HG03060 (cell line): Measurements from ENCODE around the gene MMP15.

Experiments
- ATAC-seq: cut with Tn5 transposase; IDR thresholded peaks from one replicate; pipeline ENCODE4 v1.9.1; 2021; ENCODE audit warnings: low read depth, moderate number of reproducible peaks; ENCODE audit not compliant: unreplicated experiment

The MMP15 gene

DNA sequence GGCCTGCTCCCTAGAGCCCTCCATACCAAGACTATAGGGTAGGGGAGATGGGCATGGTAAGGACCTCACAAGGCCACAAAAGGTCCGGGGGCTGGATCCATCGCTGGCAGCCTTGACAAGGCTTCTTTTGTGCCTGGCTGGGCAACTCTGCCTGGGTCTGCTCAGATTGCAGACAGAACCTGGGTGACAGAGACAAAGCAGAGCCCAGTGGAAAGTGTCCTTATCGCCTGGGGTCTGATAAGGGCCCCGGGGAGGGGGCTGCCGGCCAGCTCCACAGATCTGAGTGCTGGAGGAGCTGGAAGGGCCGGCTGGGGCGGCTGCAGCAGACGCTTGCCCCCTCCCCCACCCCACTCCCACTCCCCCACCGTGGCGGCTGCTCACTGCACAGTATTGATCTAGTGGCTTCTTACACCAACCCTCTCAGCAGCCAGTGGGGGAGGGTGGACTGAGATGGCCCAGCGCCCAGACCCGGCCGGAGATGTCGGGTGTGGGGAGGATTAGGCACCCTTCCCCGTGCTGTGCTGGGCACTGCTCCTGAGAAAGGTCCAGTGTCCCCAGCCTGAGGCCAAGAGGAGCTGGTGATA is 7.2 kb downstream of the MMP15 start:
- ATAC-seq = no peak

DNA sequence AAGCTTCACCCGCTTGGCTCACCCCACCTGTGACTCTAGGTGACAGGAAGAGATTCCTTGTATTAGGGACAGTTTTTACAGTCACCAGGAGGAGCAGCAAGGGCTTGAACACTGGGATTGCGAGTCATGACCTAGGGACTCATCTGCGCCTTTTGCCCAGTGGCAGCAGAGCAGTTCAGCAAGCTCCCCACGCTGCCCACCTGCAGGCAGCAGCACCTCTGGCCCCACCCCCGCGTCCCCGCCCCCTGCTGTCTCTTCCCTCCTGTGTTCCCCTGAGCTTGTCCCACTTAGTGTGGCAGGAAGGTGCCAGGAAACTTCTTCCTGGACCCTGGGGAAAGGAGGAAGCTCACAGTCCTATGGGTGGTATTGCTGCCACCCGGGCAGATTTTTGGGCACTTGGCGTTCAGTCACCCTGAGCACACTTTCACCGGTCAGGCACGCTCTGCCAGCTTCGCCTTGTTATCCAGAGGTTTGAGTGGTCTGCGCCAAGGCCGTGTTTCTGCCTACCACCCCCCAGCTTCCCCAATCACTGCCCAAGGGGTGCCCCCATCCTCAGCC is 8.7 kb downstream of the MMP15 start:
- no peak for ATAC-seq

GRCh38 chr16:58034774-58035173 is 9.2 kb downstream of the MMP15 start:
- ATAC-seq = no peak

- ATAC-seq = no peak
These were observed 10.0 kb downstream of the MMP15 start for GRCh38 chr16:58035356-58036170.

- ATAC-seq = no peak
These were observed 11.4 kb downstream of the MMP15 start for GRCh38 chr16:58036943-58037342.

DNA sequence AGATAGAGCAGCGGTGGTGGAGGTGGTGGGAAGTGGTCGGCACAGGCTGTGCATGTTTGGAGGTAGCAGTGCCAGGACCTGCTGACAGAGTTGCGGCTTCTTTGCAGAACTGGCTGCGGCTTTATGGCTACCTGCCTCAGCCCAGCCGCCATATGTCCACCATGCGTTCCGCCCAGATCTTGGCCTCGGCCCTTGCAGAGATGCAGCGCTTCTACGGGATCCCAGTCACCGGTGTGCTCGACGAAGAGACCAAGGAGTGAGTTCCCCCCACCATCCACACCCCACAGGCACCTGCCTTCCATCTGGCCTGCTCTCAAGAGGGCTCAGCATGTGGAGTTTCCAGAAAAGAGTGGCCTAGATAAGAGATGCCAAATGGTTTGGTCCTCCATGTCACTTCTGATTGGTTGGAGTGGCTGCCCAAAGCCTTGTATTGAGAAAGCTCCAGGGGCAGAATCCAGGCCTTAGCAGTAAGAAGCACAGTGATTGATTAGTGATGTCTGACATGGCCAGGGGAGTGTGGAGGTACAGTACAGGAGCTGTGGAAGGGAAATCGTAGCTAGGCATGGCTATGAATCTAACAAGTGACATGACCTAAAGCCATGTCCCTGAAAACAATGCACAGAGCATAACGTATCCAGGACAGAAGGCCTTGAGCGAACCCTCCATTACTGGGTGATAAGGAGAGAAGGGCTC is 12.0 kb downstream of the MMP15 start:
- ATAC-seq = no peak

DNA sequence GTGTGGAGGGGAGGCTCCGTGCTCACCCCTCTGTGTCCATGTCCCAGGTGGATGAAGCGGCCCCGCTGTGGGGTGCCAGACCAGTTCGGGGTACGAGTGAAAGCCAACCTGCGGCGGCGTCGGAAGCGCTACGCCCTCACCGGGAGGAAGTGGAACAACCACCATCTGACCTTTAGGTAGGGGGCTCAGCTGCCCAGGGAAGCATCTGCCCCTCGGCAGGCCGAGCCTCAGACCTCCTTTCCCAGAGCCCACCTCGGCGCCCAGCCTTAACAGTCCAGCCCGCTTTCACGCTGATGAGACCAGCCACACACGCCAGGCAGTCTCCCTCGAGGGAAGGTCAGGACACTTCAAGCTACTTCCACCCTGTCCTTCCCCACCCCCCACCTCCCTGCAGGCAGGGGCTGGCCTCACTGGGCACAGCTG is 12.7 kb downstream of the MMP15 start:
- ATAC-seq = no peak

GRCh38 chr16:58039829-58040495 is 14.4 kb downstream of the MMP15 start:
- no peak for ATAC-seq

DNA sequence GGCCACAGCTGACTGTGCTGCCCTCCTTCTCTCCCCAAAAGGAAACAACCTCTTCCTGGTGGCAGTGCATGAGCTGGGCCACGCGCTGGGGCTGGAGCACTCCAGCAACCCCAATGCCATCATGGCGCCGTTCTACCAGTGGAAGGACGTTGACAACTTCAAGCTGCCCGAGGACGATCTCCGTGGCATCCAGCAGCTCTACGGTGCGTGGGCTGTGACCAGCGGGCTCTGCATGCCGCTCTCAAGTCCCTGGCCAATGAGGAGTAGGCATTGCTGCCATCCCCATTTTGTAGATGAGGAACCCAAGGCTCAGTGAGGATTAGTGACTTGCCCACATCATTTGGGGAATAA is 14.9 kb downstream of the MMP15 start:
- ATAC-seq = no peak

DNA sequence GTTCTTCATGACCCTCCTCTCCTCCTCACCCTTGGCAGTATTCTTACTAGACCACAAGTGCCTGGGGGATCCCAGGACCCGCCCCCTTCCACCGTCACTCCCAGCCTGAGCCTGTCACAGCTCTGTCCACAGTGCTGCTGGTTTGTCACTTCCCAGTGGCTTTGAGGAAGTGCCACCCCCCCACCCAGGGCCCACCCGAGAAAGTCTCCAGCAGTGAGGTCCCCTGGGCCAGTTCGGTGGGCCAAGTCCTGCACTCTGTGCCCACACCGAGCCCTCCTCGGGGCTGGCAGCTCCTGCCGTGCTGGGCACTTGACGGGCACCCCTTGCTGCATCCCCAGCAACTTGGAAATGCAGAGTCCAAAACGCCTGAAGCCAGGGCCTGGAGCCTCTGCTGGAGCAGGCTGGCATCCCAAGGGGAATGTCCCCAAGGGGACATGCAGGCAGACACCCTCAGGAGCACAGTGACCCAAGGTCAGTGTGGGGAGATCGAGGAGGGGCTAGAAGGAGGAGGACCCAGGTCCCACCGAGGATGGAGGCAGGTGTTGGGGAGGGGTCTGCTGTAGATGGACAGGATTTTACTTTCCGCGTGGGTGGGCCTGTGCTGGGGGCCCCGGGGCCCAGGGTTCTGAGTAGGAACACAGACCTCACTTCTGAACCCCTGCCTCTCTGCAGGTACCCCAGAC is 15.5 kb downstream of the MMP15 start:
- ATAC-seq = no peak

DNA sequence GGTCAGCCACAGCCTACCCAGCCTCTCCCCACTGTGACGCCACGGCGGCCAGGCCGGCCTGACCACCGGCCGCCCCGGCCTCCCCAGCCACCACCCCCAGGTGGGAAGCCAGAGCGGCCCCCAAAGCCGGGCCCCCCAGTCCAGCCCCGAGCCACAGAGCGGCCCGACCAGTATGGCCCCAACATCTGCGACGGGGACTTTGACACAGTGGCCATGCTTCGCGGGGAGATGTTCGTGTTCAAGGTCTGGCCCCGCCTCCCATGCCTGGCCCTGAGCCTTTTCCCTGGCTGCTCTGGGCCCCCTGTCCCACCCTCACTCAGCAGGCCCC is 16.0 kb downstream of the MMP15 start:
- ATAC-seq = no peak

DNA sequence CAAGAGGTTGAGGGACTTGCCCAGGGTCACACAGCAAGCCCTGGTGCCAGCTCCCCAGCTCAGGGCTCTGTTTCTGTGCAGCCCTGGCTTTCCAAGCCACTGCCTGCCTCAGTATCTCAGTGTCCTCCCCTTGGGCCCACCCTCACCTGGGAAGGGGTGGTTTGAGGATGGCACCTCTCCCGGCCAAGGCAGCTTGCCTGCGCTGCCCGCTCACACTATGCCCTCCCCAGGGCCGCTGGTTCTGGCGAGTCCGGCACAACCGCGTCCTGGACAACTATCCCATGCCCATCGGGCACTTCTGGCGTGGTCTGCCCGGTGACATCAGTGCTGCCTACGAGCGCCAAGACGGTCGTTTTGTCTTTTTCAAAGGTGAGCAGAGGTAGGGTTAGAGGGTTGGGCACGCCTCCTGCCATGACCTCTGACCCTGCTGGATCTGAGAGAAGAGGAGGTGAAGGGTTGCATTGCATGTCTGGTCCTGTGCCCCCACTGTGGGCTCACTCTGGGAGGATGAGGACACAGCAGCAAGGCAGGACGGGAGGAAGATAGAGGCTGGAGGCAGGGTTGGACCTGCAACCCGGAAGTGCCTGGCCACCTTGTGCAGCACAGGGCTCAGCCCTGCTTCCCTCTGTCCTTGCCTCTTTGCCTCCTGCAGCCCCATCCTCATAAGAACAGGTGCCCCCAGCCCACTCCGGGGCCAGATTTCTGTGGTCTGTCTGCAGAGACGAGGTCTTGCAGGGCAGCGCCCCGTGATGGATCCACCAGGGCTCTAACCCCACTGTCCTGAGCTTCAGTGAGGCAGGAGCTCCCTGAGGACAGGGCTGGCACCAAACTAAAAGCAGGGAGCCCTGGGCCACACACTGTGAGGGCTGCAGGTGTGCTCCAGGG is 16.7 kb downstream of the MMP15 start:
- no peak for ATAC-seq

- ATAC-seq = no peak
These were observed 17.4 kb downstream of the MMP15 start for GRCh38 chr16:58042886-58043515.

DNA sequence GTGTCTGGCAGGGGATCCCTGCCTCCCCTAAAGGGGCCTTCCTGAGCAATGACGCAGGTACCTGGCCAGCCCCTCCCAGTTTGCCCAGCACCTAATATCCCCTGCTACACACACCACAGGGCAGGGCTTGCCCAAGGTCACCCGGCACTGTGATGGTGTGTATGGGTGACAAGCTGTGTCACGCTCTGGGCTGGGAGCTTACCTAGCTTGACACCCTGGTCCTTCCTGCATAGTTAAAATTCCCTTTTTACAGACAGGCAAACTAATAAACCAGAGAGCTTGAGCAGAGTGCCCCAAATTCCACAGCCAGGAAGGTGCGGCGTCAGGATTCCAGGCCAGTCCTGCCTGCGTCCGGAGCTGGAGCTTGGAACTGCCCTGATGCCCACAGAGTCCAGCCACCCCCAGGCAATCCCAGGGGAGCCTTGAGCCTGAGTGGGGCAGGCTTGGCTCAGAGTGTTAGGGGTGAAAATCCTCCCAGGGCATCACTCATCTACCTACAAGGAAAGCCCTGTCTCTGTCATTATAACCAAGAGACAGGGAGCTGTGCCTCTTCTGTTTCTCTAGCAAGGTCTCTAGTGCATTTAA is 18.1 kb downstream of the MMP15 start:
- ATAC-seq = no peak

DNA sequence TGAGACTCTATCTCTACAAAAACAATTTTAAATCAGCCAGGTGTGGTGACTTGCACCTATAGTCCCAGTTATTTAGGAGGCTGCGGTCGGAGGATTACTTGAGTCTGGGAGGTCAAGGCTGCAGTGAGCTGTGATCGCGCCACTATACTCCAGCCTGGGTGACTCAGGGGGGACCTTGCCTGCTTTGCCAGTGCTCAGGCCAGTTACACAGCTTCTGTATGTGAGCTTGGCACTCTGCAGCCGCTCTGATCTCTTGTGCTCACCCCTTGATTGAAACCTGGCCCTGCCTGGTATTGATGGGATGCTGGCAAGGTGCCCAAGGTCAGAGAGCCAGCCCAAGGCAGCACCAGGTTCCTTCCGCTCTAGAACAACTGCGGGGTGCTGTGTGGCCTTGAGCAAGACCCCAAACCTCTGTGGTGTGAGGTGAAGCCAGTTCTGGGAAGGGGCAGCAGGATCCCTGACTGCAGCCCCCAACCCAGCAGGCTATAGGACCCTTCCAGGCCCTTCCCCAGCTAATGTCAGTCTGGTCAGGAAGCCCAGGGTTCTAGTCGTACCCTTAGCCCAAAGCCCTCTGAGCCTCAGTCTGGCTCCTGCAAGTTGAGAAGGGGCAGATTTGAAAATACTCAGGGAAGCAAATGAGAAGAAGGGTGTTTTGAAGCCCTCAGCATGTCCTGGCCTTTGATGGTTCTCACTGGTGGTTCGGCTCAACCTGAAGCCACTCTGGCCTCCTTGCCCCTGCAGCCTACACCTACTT is 18.9 kb downstream of the MMP15 start:
- no peak for ATAC-seq

DNA sequence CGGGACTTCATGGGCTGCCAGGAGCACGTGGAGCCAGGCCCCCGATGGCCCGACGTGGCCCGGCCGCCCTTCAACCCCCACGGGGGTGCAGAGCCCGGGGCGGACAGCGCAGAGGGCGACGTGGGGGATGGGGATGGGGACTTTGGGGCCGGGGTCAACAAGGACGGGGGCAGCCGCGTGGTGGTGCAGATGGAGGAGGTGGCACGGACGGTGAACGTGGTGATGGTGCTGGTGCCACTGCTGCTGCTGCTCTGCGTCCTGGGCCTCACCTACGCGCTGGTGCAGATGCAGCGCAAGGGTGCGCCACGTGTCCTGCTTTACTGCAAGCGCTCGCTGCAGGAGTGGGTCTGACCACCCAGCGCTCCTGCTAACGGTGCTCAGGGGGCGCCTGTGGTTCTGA is 19.5 kb downstream of the MMP15 start:
- ATAC-seq = no peak

DNA sequence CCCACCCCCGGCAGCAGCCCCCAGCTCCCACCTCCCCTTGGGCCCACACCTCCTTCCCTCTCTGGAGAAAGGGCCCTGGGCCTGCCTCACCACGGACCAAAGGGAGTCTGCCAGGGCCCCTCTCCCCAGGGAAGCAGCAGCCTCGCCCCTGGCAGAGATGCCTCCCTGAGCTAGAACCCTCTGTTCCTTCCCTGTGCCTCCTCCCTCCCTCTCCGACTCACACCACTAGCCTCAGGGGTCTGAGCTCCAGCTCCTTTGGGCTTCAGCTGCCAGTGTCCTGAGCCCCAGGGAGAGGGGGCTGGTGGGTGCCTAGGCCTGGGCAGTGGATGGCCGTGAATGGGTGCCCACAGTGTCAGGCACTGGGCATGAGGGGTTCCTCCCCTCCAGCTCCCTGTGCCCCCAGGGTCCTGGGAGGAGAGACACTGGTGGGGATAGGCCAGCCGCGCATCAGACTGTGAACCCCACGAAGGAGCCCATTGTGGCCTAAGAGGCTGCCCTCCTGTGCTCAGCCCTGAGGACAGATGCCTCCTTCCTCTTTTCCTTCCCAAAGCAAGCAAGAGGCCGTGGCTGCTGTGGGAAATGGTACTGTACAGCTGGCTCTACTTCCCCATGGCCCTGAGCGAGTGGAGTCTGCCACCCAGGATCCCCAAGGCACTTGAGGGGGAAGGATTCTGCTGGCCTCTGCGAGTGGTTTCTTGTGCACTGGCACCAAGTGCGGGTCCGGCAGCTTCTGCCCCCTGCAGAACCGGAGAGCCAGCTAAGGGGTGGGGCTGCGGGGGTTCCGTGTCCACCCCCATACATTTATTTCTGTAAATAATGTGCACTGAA is 20.7 kb downstream of the MMP15 start:
- ATAC-seq = no peak
